AG09319 (cell line): Measurements from ENCODE around the gene TRPC4.
"Not testable (repeated sequence)": the region's sequence is repeated elsewhere in the genome, so short reads cannot be mapped to it uniquely, and the experiment has no call there.

Source experiments
- DNase-seq: peaks from one replicate; pipeline ENCODE4 v3.0.0-alpha.2; 2010; ENCODE audit warnings: low read depth; ENCODE audit errors: extremely low read depth
- CTCF ChIP-seq: IDR thresholded peaks from 2 replicates; pipeline ENCODE4 v1.5.1; 2011; ENCODE audit warnings: low read depth, mild to moderate bottlenecking, inconsistent platforms, low read length, moderate library complexity

The TRPC4 gene

GRCh38 chr13:37835392-37835791, 34.2 kb downstream of the TRPC4 start:
- no peak for TF ChIP-seq CTCF
- DNase-seq: no peak

- no peak for TF ChIP-seq CTCF
- DNase-seq: no peak
Observed at GRCh38 chr13:37833411-37833810, 36.2 kb downstream of the TRPC4 start.

- no peak for DNase-seq
Observed at GRCh38 chr13:37816276-37816675, 53.3 kb downstream of the TRPC4 start.

GRCh38 chr13:37811441-37811840, 58.1 kb downstream of the TRPC4 start:
- no peak for DNase-seq
- TF ChIP-seq CTCF: no peak

More at GRCh38 chr13:37816276-37816675, 53.3 kb downstream of the TRPC4 start:
- no peak for TF ChIP-seq CTCF

GRCh38 chr13:37806666-37807065, 62.9 kb downstream of the TRPC4 start:
- TF ChIP-seq CTCF: no peak

GRCh38 chr13:37797631-37798030, 71.9 kb downstream of the TRPC4 start:
- DNase-seq: no peak
- no peak for TF ChIP-seq CTCF

More at GRCh38 chr13:37806666-37807065, 62.9 kb downstream of the TRPC4 start:
- no peak for DNase-seq

- DNase-seq: not testable (repeated sequence)
Observed at GRCh38 chr13:37796795-37797194, 72.8 kb downstream of the TRPC4 start.

- no peak for DNase-seq
- TF ChIP-seq CTCF: no peak
Observed at GRCh38 chr13:37795326-37795725, 74.2 kb downstream of the TRPC4 start.
